Effector CD4-positive, alpha-beta T cell (primary cell): ENCODE measurements around the gene LTC4S.
"Not testable (repeated sequence)": the region's sequence is repeated elsewhere in the genome, so short reads cannot be mapped to it uniquely, and the experiment has no call there.

Experiments
- DNase-seq: peaks from one replicate; pipeline ENCODE4 v3.0.0-alpha.2; 2020

LTC4S gene

DNA sequence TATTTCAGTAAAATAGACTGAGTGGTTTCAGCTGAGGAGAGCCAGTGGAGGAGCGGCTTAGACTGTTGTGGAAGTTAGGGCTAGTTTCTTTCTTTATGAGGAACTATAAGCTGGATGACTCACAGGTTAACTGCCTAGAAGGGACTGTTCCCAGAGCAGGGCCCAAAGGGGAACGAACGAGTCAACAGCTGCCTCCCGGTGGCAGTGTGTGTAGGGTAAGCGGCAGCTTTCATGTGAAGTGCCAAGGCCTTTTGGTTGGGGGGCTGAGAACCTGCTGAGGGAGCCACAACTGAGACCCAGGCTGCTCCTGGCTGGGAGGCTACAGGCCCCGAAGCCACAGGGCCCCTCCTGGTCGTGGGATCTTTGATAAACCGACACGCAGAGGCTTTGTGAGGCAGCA lies 33.9 kb downstream of the LTC4S start:
- DNase-seq, result no peak

DNA sequence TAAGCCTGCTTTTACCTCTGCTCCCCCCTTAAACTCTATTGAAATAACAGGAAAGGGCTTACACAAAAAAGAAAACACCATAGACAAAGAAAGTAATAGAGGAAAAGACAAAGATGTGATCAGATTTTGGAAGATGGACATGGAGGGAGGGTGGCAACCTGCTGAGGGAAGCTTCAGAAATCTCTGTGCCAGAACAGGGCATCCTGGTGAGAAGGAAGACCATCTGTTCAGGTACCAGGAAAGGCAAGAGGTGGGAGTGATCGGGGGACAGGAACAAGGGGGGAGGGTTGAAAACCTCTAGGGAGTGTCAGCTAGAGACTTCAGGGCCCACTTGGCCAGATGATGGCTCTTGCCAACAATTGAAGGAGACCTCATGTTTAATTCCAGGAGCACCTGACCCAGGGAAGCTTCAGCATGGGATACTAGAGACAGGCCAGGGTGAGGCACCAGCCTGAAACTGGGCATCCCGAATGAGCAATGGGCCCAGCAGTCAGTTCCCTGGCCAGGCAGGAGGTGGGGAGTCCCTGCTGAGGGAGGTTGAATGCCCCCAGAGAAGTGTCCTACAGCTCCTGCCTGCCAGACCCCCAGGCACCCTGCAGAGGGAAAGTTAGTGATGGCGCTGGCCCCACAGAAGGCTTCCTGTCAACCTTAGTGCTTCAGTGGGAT lies 35.1 kb downstream of the LTC4S start:
- no peak for DNase-seq

DNA sequence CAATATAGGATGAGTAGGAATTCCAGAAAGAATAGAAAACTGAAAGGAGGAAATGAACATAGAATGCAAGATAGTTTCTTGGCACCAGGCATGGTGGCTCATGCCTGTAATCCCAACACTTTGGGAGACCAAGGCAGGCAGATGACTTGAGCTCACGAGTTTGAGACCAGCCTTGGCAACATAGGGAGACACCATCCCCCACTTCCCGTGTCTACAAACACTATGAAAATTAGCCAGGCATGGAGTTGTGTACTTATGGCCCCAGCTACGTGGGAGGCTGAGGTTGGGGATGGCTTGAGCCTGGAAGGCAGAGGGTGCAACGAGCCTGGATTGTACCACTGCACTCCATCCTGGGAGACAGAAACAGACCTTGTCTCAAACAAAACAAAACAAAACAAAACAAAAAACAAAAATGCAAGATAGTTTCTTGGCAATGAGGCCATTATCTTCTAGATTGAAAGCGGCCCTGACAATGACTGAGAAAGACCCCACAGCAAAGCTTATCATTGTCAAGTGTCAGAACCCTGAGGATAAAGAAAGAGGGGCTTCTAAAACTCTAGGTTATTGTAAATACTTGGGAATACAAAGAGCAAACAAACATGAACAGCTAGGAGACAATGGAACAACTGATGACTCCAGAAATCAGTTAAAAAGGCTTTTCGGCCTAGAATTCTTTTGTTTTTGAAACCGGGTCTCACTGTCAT lies 36.1 kb downstream of the LTC4S start:
- DNase-seq, result no peak

DNA sequence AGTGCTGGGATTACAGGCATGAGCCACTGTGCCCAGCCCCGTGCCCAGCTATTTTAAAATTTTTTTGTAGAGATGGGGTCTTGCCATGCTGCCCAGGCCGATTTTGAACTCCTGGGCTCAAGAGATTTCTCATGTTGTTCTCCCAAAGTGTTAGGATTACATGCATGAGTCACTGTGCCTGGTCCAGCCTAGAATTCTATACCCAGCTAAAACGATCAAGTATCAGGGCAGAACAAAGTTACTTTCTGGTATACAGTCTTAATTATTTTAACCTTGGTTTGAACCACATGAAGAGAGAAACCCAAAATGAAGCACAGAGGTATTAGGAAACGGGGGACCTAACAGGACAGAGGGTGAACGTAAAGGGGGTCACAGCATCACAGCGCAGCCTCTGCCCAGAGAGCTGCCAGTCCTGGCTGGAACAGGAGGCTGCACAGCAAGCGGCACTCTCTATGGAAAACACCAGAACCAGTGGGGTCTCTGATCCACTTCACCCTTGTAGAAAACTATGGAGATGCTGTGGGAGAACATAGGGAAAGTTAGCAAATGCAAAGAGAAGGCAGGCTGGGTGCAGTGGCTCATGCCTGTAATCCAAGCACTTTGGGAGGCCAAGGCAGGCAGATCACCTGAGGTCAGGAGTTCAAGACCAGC lies 37.2 kb downstream of the LTC4S start:
- no peak for DNase-seq

DNA sequence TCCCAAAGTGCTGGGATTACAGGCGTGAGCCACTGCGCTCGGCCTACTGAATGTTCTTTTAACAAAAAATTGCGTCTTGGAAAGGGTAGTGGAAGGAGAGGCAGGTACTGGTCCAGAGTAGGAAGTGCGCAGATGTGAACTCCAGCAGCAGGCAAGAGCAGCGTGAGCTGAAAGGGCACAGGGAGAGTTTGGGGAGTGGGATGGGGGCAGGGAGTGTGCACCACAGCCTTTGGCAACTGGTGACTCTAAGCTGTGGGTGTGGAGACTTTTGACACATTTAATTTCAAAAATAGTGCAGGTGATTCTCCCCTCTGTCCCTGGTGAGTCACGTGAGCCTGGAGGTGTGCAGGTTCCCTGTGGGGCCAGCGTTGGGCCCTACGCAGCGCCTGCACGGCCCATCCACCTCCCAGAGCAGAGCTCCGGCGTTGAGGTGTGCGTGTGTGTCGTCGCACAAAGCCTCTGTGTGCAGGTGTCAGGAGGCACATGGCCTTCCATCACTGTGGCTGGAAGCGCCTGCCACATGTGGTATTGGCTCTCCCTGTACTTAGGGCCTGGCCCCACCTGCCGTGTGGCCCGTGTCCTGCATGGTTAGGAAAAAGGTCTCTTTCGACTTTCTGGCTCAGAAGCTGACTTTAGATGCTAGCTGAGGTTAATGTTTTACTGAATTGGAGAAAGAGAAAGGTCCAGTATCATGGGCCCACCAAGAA lies 38.4 kb downstream of the LTC4S start:
- DNase-seq, result no peak

DNA sequence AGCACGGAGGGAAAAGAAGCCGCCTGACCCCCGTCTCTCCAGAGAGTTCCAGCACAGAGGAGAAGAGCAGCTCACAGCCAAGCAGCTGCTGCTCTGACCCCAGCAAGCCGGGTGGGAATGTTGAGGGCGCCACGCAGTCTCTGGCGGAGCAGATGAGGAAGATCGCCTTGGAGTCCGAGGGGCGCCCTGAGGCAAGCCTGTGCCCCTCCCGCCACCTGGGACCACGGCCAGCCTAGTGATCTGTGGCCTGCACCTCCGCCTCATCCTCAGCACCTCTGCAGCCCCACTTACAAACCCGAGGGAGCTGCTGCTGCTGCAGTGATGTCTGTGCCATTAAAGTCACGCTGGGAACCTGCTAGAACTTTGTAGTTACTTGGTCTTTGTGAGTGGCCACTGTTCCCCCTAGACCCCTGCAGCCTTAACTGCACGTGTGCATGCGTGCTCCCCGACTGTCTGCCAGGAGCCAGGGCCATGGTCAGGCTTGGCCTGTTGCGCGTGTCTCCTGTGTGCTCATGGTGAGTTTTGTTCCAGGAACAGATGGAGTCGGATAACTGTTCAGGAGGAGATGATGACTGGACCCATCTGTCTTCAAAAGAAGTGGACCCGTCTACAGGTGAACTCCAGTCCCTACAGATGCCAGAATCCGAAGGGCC lies 39.4 kb downstream of the LTC4S start:
- no peak for DNase-seq

DNA sequence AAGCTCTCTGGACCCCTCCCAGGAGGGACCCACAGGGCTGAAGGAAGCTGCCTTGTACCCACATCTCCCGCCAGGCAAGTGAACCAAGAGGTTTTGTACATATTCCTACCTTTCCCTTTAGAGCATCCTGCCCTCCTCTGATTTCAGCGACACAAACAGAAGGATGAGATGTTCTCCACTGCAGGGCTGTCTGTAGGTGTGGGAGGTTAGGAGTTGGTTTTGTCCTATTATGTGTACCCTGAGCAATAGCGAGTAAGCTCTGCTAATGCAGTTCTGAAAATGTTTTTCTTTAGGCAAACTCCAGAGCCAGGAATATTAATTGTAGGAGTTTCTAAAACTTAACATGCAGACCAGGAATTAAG lies 39.9 kb downstream of the LTC4S start:
- no peak for DNase-seq

DNA sequence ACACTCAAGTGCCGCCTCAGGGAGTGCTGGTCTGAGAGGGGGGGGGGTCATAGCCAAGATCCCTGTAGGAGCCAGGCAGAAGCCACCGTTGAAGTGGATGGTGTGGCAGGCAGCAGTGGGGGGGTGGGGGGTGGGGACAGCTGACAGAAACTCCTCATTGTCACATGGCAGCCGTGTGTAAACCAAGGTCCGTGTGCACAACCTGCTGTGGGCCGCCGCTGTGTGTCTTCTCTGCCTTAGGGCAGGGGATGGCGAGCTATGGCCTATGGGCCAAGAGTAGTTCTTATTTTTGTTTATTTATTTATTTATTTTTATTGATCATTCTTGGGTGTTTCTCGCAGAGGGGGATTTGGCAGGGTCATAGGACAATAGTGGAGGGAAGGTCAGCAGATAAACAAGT lies 40.3 kb downstream of the LTC4S start:
- no peak for DNase-seq

DNA sequence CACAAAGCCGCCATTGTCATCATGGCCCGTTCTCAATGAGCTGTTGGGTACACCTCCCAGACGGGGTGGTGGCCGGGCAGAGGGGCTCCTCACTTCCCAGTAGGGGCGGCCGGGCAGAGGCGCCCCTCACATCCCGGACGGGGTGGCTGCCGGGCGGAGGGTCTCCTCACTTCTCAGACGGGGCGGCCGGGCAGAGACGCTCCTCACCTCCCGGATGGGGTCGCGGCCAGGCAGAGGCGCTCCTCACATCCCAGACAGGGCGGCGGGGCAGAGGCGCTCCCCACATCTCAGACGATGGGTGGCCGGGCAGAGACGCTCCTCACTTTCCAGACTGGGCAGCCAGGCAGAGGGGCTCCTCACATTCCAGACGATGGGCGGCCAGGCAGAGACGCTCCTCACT lies 41.1 kb downstream of the LTC4S start:
- DNase-seq, result not testable (repeated sequence)

DNA sequence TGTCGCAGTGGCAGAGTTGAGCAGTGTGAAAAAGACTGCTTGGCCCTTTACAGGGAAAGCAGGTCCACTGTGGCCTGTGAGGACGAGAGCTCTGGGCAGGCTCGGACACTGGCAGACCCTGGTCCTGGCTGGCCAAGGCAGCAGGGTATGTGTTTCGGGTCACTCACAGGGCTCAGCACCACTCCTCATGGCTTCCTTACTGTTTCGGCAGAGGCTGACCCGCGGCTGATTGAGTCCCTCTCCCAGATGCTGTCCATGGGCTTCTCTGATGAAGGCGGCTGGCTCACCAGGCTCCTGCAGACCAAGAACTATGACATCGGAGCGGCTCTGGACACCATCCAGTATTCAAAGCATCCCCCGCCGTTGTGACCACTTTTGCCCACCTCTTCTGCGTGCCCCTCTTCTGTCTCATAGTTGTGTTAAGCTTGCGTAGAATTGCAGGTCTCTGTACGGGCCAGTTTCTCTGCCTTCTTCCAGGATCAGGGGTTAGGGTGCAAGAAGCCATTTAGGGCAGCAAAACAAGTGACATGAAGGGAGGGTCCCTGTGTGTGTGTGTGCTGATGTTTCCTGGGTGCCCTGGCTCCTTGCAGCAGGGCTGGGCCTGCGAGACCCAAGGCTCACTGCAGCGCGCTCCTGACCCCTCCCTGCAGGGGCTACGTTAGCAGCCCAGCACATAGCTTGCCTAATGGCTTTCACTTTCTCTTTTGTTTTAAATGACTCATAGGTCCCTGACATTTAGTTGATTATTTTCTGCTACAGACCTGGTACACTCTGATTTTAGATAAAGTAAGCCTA lies 42.6 kb downstream of the LTC4S start:
- DNase-seq, result peak; percentile 49

DNA sequence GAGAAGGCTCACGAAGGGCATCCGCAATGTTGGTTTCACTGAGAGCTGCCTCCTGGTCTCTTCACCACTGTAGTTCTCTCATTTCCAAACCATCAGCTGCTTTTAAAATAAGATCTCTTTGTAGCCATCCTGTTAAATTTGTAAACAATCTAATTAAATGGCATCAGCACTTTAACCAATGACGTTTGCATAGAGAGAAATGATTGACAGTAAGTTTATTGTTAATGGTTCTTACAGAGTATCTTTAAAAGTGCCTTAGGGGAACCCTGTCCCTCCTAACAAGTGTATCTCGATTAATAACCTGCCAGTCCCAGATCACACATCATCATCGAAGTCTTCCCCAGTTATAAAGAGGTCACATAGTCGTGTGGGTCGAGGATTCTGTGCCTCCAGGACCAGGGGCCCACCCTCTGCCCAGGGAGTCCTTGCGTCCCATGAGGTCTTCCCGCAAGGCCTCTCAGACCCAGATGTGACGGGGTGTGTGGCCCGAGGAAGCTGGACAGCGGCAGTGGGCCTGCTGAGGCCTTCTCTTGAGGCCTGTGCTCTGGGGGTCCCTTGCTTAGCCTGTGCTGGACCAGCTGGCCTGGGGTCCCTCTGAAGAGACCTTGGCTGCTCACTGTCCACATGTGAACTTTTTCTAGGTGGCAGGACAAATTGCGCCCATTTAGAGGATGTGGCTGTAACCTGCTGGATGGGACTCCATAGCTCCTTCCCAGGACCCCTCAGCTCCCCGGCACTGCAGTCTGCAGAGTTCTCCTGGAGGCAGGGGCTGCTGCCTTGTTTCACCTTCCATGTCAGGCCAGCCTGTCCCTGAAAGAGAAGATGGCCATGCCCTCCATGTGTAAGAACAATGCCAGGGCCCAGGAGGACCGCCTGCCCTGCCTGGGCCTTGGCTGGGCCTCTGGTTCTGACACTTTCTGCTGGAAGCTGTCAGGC lies 43.6 kb downstream of the LTC4S start:
- no peak for DNase-seq

DNA sequence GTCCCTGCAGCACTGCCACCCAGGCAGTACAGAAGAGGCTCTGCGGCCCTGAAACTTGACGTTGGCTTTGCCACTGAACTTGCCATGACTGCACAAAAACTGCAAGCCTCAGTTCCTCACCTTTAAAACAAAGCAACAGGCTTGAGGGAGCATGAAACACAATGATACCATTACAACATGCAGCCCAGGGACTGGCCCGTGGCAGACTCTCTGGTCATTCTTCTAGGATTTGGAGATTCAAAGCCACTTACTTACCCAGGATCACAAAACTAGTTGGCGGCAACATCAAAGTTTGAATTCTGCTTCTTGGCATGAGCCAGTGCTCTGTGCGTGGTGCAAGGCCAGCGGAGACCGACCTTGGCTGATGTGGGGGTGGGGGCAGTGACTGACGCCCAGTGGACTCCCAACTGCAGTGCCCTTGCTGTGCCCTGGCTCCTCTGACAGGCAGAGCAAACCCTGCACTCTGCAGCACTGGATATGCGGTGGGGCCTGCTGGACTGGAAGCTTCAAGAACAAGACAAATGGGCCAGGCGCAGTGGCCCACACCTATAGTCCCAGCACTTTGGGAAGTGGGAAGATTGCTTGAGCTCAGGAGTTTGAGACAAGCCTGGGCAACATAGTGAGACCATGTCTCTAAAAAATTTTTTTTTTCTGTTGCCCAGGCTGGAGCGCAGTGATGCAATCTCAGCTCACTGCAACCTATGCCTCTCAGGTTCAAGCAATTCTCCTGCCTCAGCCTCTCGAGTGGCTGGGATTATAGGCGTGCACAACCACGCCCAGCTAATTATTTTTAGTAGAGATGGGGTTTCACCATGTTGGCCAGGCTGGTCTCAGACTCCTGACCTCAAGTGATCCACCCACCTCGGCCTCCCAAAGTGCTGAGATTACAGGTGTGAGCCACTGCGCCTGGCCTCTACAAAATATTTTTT lies 45.8 kb downstream of the LTC4S start:
- no peak for DNase-seq

DNA sequence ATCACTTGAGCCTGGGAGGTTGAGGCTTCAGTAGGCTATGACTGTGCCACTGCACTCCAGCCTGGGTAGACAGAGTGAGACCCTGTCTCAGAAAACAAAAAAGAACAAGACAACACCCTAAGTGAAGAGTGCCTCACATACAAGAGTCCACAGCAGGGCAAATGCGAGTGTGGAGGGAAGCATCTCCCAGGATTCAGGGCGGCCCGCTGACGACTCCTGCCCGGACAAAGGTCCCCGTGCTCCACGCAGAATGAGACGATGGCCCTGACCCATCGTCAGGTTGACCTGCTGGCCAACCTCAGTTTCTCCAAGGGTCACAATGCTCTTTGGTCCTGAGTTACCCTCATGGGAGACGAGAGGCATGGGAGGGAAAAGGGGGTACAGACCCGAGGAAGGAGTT lies 46.5 kb downstream of the LTC4S start:
- DNase-seq, result no peak

DNA sequence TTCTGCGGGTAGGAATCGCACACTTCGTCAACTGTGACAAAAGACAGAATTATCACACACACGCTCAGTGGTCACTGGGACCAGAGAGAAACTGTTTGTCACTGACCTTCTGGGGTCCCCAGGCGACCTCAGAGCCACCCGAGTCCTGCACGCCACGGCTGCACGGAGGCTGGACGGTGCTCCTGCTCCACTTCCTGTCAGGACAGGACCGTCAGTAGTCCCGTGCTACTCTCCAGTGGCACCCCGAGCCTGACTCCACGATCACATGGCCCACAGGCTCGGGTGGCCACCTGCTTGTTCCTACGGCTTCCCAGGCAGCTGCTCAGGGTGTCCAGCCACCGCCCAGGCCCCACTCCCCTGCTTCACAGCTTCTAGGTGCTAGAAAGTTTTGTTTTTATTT lies 47.0 kb downstream of the LTC4S start:
- DNase-seq, result no peak

DNA sequence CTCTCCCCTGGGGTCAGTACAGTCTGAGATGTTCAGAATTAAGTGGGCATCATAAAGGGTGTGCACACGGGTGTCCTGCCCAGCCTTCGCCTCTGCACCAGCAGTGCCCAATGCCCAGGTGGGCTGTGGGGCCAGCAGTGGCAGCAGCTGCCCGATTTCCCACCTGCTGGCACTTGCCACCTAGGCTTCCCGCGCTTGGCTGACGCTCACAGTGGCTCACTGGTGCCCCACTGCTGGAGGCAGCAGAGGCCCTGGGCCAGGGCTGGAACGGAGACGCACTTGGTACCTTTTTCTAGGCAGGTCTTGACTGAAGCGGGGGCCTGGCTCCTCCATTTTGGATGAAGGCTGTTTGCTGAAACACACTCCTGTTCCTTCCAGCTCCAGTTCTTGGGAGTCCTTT lies 47.8 kb downstream of the LTC4S start:
- DNase-seq, result no peak
